Activated CD4-positive, alpha-beta T cell treated with anti-CD3 and anti-CD28 coated beads for 4 hours (primary cell): ENCODE measurements around the gene SRM.

Experiments used
- DNase-seq, 2 donors: peaks; one replicate each; pipeline ENCODE4 v3.0.0-alpha.2; 2020

Gene SRM

GRCh38 chr1:11012260-11013159, 47.3 kb downstream of the SRM start, which contains the start of gene TARDBP:
TARDBP (plus strand) TSS chr1:11012654; CDS start chr1:11013728, 1,074 bp downstream.
- peak; percentile 88 to 90 for DNase-seq
